ENCODE data around the gene MOSPD3.
A peak's percentile ranks its signal among the peaks of the same experiment; 100 is the strongest.

The MOSPD3 gene

DNA sequence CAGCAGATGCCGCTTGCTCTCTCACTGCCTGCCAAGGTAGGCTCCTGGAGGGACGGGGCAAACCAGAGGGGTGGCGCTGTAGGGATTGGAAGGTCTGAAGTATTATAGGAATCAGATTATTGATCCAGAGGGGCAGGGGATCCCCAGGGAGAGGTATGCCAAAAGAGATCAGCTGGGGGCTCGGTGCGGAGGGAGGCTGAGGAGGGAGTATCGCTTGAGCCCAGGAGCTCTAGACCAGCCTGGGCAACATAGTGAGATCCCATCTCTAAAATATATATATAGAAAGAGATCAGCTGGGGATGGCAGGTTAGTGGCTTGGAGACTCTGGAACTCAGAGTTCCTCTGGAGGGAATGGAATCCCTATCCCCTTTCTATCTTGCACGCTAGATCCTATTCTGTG, 17.2 kb upstream of the MOSPD3 start:
- DNase-seq: no peak

GRCh38 chr7:100598425-100598824, 13.9 kb upstream of the MOSPD3 start:
- DNase-seq: no peak

DNA sequence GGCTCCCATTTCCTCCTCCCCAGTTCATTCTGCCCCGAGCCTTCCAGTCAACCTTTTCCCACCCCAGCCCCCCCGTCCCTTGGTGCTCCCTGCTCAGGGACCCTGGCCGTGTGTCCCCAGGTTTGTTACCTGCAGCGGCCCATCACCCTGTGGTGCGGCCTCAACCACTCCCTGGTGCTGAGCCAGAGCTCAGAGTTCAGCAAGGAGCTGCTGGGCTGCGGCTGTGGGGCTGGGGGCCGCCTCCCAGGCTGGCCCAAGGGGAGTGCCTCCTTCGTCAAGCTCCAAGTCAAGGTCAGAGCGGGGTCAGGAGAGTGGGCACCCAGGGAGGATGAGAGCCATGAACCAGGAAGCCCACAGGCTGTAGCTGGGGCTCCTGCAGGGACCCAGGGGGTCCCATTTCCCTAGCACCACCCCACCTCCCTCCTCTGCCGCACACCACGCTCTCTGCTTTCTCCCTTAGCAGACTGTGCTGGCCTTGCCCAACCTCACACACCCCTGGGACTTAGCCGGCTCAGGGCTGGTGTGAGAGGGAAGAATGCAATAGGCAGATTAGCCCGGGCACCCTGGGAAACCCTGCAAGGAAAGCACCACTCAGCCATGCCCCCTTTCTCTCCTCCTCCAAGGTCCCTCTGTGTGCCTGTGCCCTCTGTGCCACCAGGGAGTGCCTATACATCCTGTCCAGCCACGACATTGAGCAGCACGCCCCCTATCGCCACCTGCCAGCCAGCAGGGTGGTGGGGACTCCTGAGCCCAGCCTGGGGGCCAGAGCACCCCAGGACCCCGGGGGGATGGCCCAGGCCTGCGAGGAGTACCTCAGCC, 12.2 kb upstream of the MOSPD3 start:
- no peak for DNase-seq

DNA sequence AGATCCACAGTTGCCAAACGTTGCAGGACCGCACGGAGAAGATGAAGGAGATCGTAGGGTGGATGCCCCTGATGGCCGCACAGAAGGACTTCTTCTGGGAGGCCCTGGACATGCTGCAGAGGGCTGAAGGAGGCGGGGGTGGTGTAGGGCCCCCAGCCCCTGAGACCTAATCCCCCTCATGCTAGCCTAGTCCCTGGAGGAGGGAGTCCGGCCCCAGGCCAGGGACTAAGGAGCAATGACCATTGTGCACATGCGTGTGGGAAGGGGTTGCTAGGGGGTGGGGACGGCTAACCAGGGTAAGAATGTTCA, 11.7 kb upstream of the MOSPD3 start:
- no peak for DNase-seq

GRCh38 chr7:100602889-100603725, 9.2 kb upstream of the MOSPD3 start:
- DNase-seq: peak; percentile 97

DNA sequence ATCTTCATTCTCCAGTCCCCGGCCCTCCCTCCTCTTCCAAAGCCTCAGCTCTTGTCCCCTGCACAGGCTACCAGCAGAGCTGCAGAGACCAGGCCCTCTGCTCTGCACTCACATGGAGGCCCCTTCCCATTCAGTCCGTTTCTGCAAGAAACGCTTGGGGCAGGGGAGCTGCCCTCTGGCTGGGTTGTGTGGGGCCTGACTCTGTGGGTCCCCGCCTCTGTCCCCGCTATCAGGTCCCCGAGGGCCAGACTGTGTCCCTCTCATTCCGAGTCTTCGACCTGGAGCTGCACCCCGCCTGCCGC, 8.7 kb upstream of the MOSPD3 start:
- DNase-seq: peak; percentile 47

DNA sequence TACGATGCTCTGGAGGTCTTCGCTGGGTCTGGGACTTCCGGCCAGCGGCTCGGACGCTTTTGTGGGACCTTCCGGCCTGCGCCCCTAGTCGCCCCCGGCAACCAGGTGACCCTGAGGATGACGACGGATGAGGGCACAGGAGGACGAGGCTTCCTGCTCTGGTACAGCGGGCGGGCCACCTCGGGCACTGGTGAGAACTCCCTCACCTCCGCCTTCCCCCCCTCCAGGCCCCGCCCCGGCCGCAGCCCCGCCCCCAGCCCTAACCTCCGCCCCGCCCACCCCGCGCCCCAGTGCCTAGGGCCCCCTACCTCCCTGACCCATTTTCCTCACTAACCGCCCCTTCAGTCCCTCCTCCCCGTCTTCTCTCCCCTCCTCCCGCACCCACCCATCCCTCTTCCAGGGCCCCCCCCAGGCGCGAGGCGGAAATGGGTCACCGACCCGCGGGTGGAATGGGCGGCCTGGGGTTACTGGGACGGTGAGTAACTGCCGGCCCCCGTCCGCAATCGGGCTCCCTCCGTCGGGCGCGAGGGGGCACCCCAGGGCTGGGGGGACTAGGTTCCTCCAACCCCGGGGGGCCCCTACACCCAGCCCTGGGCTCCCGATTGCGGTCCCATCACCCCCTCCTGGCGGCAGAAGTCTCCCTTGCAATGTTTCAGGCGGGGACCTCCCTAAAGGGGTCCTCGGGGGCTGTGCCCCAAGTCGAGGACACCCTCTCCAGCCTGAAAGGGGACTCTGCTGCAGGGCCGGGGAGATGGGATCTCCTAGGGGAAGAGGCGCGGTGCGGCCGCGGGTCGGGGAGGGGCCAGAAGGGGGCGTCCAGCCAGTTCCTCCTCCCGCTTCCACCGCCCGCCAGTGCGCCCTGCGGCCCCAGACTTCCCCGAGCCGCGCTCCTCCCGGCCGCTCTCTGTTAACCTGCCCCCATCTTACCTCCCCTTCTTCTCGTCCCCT, 8.0 kb upstream of the MOSPD3 start:
- peak; percentile 85 for DNase-seq

DNA sequence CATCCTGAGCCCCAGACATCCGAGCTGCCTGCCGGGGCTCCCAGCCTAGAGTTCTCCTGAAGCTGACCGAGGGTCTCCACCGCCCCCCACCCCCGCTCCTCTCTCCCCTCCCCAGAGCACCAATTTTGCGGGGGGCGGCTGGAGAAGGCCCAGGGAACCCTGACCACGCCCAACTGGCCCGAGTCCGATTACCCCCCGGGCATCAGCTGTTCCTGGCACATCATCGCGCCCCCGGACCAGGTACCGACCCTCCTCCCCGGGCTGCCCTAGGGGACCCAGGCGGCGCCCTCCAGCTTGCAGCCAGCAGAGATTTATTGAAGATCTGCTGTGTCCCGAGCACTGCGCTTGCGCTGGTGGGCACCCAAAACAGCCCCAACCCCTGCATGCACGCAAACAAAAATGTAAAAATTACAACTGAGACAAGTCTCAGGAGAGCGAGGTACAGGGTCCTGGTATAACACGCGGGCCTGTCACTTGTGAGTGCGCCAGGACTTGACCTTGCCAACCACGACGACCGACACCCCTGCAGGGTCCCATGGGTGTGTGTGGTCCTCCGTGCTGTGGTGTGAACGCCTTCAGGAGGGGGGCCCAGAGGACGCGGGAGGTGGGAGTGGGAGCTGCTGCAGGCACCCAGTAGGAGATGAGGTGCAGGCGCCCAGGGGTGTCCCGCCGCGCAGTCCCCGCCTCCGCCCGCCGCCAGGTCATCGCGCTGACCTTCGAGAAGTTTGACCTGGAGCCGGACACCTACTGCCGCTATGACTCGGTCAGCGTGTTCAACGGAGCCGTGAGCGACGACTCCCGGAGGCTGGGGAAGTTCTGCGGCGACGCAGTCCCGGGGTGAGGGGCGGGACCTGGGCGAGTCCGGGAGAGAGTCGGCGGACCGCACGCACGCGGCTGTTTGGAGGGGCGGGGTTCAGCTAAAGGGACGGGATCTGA, 7.1 kb upstream of the MOSPD3 start:
- no peak for DNase-seq

- no peak for DNase-seq
These were observed 6.0 kb upstream of the MOSPD3 start for GRCh38 chr7:100606313-100606712.

DNA sequence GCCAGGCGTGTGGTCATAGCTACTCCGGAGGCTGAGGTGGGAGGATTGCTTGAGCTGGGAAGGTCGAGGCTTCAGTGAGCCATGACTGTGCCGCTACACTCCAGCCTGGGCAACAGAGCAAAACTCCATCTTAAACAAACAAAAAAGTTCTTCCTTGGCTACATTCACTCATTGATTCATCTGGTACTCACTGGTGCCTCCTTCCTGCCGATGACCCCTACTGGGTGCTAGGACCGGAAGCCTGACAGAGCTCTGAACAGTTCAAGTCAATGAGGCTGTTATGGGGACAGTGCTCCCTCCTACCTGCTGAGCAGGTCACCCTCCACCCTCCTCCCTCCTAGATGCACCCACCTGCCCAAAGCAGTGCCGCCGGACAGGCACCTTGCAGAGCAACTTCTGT, 5.2 kb upstream of the MOSPD3 start:
- no peak for DNase-seq

DNA sequence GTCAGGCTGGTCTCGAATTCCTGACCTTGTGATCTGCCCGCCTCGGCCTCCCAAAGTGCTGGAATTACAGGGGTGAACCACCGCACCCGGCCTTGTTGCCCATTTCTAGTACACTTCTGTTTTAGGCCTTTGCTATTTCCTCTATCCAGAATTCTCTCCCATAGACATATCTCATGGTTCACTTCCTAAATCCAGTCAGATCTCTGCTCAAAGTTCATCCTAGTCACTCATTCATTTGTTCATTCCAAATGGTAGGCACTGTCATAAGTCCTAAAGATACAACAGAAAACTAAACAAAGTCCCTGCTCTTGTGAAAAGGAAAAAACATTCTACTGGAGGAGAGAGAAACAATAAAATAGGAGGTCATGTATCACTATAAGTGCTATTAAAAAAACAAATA, 2.4 kb upstream of the MOSPD3 start:
- no peak for DNase-seq

- DNase-seq: no peak
These were observed 520 bp downstream of the MOSPD3 start for GRCh38 chr7:100612730-100613390.

DNA sequence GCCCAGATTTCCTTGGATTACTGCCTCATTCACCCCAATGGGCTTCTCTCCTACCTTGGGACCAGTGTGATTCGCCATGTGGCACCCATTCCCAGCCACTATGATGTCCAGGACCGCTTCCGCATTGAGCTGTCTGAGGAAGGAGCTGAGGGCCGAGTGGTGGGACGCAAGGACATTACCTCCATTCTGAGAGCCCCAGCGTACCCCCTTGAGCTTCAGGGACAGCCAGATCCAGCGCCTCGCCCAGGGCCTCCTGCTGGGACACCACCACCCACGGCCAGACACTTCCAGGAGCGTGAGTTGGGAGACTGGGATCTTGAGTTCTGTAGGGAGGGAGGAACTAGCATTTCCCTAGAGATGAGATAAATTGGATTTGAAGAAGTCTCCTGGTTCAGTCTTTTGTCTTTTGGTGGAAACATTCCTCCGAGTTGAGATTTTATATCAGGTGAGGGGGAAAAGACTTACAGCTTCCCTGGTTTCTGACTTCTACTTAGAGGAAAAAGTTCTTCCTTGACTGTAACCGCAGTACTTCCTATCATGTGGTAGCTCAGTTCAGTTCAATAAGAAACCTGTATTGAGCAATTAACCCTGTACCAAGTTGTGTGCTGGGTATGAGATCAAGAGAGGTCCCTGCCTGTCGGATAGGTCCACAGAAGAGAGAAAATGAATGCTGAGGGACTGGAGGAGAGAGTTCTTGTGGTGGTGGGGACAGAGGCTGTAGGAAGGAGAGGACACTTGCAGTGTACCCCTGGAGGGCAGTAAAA, 1.3 kb downstream of the MOSPD3 start:
- DNase-seq: no peak

DNA sequence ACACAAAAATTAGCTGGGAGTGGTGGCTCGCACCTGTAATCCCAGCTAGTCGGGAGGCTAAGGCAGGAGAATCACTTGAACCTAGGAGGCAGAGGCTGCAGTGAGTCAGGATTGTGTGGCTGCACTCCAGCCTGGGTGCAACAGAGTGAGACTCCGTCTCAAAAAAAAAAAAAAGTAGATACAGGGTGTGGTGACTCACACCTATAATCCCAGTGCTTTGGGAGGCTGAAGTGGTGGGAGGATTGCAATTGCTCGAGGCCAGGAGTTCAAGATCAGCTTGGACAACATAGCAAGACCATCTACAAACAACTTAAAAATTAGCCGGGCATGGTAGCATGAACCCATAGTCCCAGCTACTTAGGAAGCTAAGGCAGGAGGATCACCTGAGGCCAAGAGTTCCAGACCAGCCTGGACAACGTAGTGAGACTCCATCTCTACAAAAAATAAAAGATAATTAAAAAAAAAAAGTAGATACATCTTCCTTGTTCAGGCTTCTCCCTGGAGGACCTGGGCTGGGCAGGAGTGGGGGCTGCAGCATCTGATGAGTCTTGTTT, 2.0 kb downstream of the MOSPD3 start:
- no peak for DNase-seq

- no peak for DNase-seq
These were observed 7.9 kb downstream of the MOSPD3 start for GRCh38 chr7:100620239-100620638.

GRCh38 chr7:100620804-100621203, 8.5 kb downstream of the MOSPD3 start:
- DNase-seq: no peak

DNA sequence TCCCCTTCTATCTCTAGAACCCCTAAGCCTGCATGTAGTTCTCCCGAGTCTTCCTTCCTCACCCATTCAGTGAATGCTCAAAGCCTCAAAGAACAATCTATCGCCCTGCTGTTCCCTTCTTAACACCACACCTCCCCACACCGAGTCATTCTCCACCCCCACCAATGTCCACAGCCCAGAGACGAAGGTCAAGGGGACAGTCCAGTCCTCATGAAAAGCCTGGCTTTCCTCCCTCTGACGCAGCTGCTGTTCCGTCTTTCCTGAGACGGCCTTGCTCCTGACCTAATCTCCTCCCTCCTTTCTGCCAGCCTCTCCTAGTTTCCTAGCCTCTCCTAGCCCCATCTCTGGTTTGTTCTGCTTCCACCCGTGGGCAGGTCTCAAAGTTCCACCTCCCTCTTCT, 9.2 kb downstream of the MOSPD3 start:
- DNase-seq: no peak

- no peak for DNase-seq
These were observed 11.8 kb downstream of the MOSPD3 start for GRCh38 chr7:100623951-100624824.

DNA sequence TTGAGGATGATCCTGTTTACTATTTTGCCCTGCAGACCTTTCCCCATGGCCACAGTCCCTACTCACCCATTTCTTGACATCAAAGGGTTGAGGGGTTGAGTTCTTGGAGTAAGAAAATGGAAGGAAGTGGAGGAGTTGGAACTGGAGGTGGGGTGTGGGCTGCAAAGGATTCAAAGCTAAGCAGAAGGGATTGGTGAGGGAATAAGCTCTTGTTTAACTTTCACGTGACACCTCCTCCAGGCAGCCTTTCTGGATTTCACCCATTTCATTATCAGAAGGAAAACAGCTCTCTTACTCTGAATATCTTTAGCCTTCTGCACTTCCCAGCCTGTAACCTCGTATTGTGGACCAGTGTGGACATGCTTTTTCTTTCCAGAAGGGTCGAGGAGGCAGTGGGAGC, 13.7 kb downstream of the MOSPD3 start:
- DNase-seq: no peak
